ENCODE results near the gene LONP2. TPM values are rescaled to one million over a fixed set of nuclear protein-coding genes. Genes with fewer than 3 reads are reported as not detected.

LONP2 gene
- total RNA-seq, 2 donors from 2014 or later = 62.4 to 69.2 TPM

- no peak for TF ChIP-seq CTCF (IDR thresholded peaks at IDR 0.05)
- no peak for DNase-seq
- Histone ChIP-seq H3K27me3 (no peaks in the 10 kb centered on the region), H3K9me3 (no peaks in the 10 kb centered on the region), H3K27ac (peak overlapping the region; percentile 77), H3K4me3 (no peak overlapping the region), H3K9ac (ENCODE audit: low read depth in 2 of 2, low read length in 2 of 2) (peak overlapping the region in 1 of 2 donors; percentile 65), H3K4me1 (no peaks in the 10 kb centered on the region), H3K36me3 (no peaks in the 10 kb centered on the region)
- intact Hi-C loops (cut with DNase I) = no loop called here
Measured at GRCh38 chr16:48405153-48405552, 161.1 kb downstream of the LONP2 start.

- peak; percentile 60 for DNase-seq
- intact Hi-C loops (cut with DNase I) = no loop called here
- TF ChIP-seq CTCF (IDR thresholded peaks at IDR 0.05) = no peak
- Histone ChIP-seq H3K9ac (ENCODE audit: low read depth in 2 of 2, low read length in 2 of 2) (peak overlapping the region in 1 of 2 donors; percentile 65), H3K27me3 (no peaks in the 10 kb centered on the region), H3K4me3 (no peak overlapping the region), H3K27ac (peak overlapping the region; percentile 77), H3K4me1 (no peaks in the 10 kb centered on the region), H3K36me3 (no peaks in the 10 kb centered on the region), H3K9me3 (no peaks in the 10 kb centered on the region)
Measured at GRCh38 chr16:48405907-48406306, 161.8 kb downstream of the LONP2 start.

Other genes starting within 250 kb of the LONP2 start
- gene ABCC12, start 88.3 kb upstream of the LONP2 start, total RNA-seq = not detected
- gene ABCC11, start 3.2 kb downstream of the LONP2 start, total RNA-seq = not detected
- gene SIAH1, start 141.1 kb downstream of the LONP2 start, total RNA-seq = 10 to 100 TPM; 19.7 to 27.9 TPM